ENCODE results near the gene BMX.

The BMX gene

DNA sequence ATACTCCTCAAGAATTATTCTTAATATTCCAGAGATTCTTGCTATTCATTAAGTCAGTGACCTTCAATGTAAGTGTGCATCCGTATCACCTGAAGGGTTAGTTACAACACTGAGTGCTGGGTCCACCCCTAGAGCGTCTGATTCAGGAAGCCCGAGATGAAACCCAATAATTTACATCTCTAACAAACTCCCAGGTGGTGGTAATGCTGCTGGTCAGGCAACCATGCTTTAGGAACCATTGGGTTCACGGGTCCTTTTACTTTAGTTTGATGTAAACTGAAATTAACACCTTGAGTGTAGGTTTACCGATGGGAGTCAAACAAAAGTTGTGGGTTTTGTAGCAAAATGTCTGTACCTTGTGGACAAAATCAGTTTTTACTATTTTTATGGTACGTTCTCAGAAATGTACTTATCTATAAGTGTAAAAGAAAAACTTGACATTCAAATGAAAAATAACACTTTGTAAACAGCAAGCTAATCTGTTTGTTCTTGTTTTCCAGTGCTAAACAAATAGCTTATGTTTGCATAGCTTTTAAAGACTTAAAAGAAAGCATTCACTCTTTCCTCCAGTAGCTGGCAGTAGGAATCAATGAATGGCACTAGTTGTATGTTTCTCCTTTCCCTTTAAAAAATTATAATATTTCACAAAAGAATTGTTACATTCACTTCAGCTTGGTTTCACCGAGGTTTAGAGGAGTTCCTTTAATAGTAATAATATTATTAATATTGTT is 67.4 kb downstream of the BMX start:
- no peak for DNase-seq
- intact Hi-C loops (cut with DNase I; ENCODE audit: low total_unique reads): no loop called here
- H3K4me3 ChIP-seq: no peak overlapping the region
- no peaks in the 10 kb centered on the region for H3K9me3 ChIP-seq
- TF ChIP-seq, protein P1, sequence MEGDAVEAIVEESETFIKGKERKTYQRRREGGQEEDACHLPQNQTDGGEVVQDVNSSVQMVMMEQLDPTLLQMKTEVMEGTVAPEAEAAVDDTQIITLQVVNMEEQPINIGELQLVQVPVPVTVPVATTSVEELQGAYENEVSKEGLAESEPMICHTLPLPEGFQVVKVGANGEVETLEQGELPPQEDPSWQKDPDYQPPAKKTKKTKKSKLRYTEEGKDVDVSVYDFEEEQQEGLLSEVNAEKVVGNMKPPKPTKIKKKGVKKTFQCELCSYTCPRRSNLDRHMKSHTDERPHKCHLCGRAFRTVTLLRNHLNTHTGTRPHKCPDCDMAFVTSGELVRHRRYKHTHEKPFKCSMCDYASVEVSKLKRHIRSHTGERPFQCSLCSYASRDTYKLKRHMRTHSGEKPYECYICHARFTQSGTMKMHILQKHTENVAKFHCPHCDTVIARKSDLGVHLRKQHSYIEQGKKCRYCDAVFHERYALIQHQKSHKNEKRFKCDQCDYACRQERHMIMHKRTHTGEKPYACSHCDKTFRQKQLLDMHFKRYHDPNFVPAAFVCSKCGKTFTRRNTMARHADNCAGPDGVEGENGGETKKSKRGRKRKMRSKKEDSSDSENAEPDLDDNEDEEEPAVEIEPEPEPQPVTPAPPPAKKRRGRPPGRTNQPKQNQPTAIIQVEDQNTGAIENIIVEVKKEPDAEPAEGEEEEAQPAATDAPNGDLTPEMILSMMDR (IDR thresholded peaks at IDR 0.05): no peak
- no peaks in the 10 kb centered on the region for H3K4me1 ChIP-seq
- no peak overlapping the region for H3K27ac ChIP-seq
- H3K36me3 ChIP-seq: no peaks in the 10 kb centered on the region
- H3K27me3 ChIP-seq: no peaks in the 10 kb centered on the region

DNA sequence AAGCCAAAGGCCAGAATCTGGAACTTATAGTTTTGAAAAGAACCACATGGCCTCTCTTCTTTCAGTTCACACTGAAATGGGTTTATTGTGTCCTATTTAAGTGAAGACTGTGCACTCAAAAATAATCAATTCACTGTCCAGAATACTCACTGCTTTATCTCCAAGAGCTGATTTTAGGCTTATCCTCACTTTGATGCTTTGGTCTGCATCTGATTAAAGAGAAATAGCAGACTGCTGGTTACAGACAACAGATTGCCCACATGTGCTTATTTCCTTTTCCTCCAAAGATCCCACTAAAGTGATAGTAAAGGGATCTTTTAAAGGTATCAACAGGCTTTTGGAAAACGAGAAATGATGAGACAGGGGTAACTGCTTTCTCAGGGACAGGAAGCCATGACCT is 69.5 kb downstream of the BMX start:
- no peaks in the 10 kb centered on the region for H3K27me3 ChIP-seq
- no peak for DNase-seq
- no peak overlapping the region for H3K4me3 ChIP-seq
- H3K9me3 ChIP-seq: no peaks in the 10 kb centered on the region
- intact Hi-C loops (cut with DNase I; ENCODE audit: low total_unique reads): no loop called here
- TF ChIP-seq, protein P1 (IDR thresholded peaks at IDR 0.05): no peak
- no peaks in the 10 kb centered on the region for H3K4me1 ChIP-seq
- no peak overlapping the region for H3K27ac ChIP-seq
- no peaks in the 10 kb centered on the region for H3K36me3 ChIP-seq

DNA sequence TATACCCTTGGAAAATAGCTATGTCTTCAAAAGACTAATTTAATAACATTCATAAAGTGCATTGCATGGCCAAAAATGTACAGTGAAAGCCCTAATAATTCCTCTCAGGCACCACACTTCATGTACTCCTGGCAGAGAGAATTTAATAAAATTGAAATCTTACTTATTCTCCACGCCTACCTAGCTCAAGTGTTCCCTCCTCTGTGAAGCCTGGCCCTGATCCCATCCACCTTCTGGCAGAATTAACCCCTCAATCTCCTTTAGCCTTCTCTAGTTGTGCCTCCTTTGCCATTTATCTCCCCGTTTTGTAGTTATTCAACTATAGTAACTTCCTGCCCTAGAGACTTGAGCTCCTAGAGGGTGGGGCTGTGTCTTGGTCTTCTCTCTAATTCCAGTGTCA is 73.4 kb downstream of the BMX start:
- TF ChIP-seq, protein P1 (IDR thresholded peaks at IDR 0.05): no peak
- no peaks in the 10 kb centered on the region for H3K4me1 ChIP-seq
- no peak overlapping the region for H3K4me3 ChIP-seq
- no peak for DNase-seq
- no peak overlapping the region for H3K27ac ChIP-seq
- H3K9me3 ChIP-seq: no peaks in the 10 kb centered on the region
- H3K27me3 ChIP-seq: no peaks in the 10 kb centered on the region
- H3K36me3 ChIP-seq: no peaks in the 10 kb centered on the region
- intact Hi-C loops (cut with DNase I; ENCODE audit: low total_unique reads): no loop called here

DNA sequence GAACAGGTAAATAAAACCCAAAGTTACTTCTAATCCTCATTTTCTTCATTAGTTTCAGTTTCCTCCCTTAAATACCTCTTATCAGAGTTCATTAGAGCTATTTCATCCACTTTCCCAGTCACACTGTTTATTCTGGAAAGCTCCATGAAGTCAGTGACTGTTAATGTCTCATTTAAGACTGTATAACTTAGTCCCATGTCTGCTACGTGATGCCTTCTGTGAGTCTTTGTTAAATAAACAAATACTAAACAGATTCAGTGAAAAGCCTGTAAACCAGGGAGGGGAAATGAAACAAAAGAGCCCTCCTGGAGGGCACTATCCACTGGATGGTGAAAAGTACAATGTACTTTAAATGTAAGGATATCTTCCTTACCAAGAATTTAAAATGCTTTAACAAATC is 75.4 kb downstream of the BMX start:
- Histone ChIP-seq H3K36me3 (no peaks in the 10 kb centered on the region), H3K27me3 (no peaks in the 10 kb centered on the region)

DNA sequence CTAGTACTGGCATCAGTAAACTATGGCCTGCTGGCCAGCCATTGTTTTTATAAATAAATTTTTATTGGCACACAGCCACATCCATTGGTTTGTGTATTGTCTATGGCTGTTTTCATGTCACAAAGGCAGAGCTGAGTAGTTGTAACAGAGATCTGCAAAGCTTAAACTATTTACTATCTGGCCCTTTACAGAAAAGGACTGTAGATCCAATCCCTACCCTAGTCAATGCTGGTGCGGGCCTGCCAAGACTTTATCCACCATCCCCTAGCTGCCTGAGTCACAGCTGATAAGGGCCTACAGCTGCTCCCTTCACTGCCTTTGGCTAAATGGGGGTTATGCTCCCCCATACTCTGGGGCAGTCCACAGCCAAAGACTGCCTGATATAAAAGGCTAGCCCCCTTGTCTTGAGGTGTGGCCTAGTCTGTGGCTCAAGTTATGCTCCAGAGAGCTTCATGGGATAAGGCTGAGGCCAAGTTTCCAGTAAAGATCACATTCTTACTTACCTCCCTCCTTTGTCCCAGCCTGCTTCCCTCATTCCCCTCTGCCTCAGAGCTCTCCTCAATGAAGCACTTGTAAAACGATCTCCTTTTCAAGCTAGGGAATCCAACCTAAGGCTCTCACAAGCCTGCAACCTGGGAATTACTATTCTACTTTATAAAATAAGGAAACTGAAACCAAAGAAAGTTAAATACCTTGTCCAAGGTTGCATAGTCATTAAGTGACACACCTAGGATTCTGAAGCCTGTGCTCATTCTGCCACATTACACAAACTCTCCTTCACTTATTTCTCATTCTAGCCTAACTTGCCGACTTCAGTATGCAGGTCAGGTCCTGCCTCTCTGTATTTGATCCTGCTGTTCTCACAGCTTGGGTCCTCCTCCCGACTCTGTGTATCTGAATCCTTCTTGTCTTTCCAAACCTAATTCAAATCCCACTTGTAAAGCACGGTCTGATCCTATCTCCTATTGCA is 79.5 kb downstream of the BMX start:
- H3K27ac ChIP-seq: no peak overlapping the region
- no peaks in the 10 kb centered on the region for H3K4me1 ChIP-seq
- H3K36me3 ChIP-seq: no peaks in the 10 kb centered on the region
- no peak for DNase-seq
- no peaks in the 10 kb centered on the region for H3K9me3 ChIP-seq
- TF ChIP-seq, protein P1 (IDR thresholded peaks at IDR 0.05): no peak
- intact Hi-C loops (cut with DNase I; ENCODE audit: low total_unique reads): no loop called here
- H3K4me3 ChIP-seq: no peak overlapping the region
- H3K27me3 ChIP-seq: no peaks in the 10 kb centered on the region

More for the DNA sequence above, 75.4 kb downstream of the BMX start:
- intact Hi-C loops (cut with DNase I; ENCODE audit: low total_unique reads): no loop called here
- DNase-seq: no peak
- no peak overlapping the region for H3K27ac ChIP-seq
- no peaks in the 10 kb centered on the region for H3K9me3 ChIP-seq
- TF ChIP-seq, protein P1 (IDR thresholded peaks at IDR 0.05): no peak
- H3K4me1 ChIP-seq: no peaks in the 10 kb centered on the region
- H3K4me3 ChIP-seq: no peak overlapping the region
